HEK293T (cell line): ENCODE results near the gene RPP38.

Source experiments
- CTCF ChIA-PET: fragments of 350-600 bp; formaldehyde crosslinking; extraction: SDS; loops from one replicate; lab custom pipeline; 2021; ENCODE audit warnings: antibody characterized with exemption, inconsistent platforms; lab: Yijun Ruan, JAX
- POLR2A ChIA-PET: fragments of 350-600 bp; formaldehyde crosslinking; extraction: SDS; loops from one replicate; lab custom pipeline; 2020; ENCODE audit warnings: antibody characterized with exemption, inconsistent platforms; lab: Yijun Ruan, JAX
- DNase-seq: peaks from one replicate; pipeline ENCODE4 v3.0.0; 2012; ENCODE audit warnings: mixed read lengths; ENCODE audit errors: extremely low spot score
- ARNT ChIP-seq: fragments of 450-650 bp; IDR thresholded peaks from 2 replicates; pipeline ENCODE4 v1.6.1; 2017; ENCODE audit warnings: mild to moderate bottlenecking
- BHLHE40 ChIP-seq: fragments of 450-650 bp; IDR thresholded peaks from 2 replicates; pipeline ENCODE4 v1.6.1; 2016; ENCODE audit warnings: mild to moderate bottlenecking, moderate library complexity, borderline replicate concordance
- CTBP1 ChIP-seq: fragments of 450-650 bp; IDR thresholded peaks from 2 replicates; pipeline ENCODE4 v1.6.1; 2016; ENCODE audit warnings: borderline replicate concordance
- ELF4 ChIP-seq: fragments of 450-650 bp; IDR thresholded peaks from 2 replicates; pipeline ENCODE4 v1.6.1; 2017; ENCODE audit warnings: antibody characterized with exemption
- FOXA1 ChIP-seq: fragments of 450-650 bp; IDR thresholded peaks from 2 replicates; pipeline ENCODE4 v1.6.1; 2016; ENCODE audit warnings: mild to moderate bottlenecking
- FOXK2 ChIP-seq: fragments of 450-650 bp; IDR thresholded peaks from 2 replicates; pipeline ENCODE4 v1.6.1; 2016; ENCODE audit warnings: mild to moderate bottlenecking
- FOXM1 ChIP-seq: fragments of 450-650 bp; IDR thresholded peaks from 2 replicates; pipeline ENCODE4 v1.6.1; 2017; ENCODE audit warnings: mild to moderate bottlenecking, borderline replicate concordance
- HDGF ChIP-seq: fragments of 450-650 bp; IDR thresholded peaks from 2 replicates; pipeline ENCODE4 v1.6.1; 2017; ENCODE audit warnings: antibody characterized with exemption, borderline replicate concordance
- L3MBTL2 ChIP-seq: fragments of 450-650 bp; conservative IDR thresholded peaks from 2 replicates; pipeline ENCODE4 v1.6.1; 2016; ENCODE audit warnings: mild to moderate bottlenecking
- LEF1 ChIP-seq: fragments of 450-650 bp; IDR thresholded peaks from 2 replicates; pipeline ENCODE4 v1.6.1; 2017; ENCODE audit warnings: mild to moderate bottlenecking, borderline replicate concordance
- NFRKB ChIP-seq: fragments of 450-650 bp; IDR thresholded peaks from 2 replicates; pipeline ENCODE4 v1.6.1; 2016; ENCODE audit warnings: mild to moderate bottlenecking, moderate library complexity
- SP1 ChIP-seq: fragments of 450-650 bp; IDR thresholded peaks from 2 replicates; pipeline ENCODE4 v1.6.1; 2017
- SUZ12 ChIP-seq: fragments of 450-650 bp; IDR thresholded peaks from 2 replicates; pipeline ENCODE4 v1.6.1; 2016; ENCODE audit warnings: mild to moderate bottlenecking
- TARDBP ChIP-seq: fragments of 450-650 bp; IDR thresholded peaks from 2 replicates; pipeline ENCODE4 v1.6.1; 2016
- ZNF384 ChIP-seq: fragments of 450-650 bp; IDR thresholded peaks from 2 replicates; pipeline ENCODE4 v1.6.1; 2016
- TF ChIP-seq, protein P1 (sequence below): fragments of 450-650 bp; IDR thresholded peaks from 2 replicates; pipeline ENCODE4 v1.6.1; 2016

Gene RPP38

DNA sequence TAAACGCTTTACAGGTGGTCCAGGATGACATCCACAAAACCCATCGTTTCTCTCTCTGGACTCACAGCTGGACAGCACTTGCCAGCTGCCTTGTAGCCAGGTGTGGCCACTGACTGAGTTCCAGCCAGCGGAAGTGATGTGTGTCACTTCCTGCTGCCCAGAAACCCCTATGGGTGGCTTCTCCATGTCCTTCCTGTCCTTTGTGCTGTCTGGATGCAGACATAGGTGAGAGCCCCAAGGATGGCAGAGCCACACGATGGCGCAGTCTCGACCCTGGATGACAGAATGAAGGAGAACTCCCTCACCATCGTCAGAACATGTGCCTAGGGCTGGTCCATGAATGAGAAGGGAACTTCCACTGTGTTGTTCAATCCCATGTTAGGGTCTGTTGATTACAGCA is 49.2 kb downstream of the RPP38 start:
- POLR2A ChIA-PET: interaction anchor here (0.8 to 1.1 kb wide), 2 partner anchors 13 to 21 kb away, joined by 3 read pairs; no protein-coding TSS in a partner anchor
- no peak for TF ChIP-seq SUZ12
- TF ChIP-seq, protein P1, sequence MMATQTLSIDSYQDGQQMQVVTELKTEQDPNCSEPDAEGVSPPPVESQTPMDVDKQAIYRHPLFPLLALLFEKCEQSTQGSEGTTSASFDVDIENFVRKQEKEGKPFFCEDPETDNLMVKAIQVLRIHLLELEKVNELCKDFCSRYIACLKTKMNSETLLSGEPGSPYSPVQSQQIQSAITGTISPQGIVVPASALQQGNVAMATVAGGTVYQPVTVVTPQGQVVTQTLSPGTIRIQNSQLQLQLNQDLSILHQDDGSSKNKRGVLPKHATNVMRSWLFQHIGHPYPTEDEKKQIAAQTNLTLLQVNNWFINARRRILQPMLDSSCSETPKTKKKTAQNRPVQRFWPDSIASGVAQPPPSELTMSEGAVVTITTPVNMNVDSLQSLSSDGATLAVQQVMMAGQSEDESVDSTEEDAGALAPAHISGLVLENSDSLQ: no peak
- no peak for TF ChIP-seq ZNF384
- TF ChIP-seq BHLHE40: no peak
- no peak for TF ChIP-seq NFRKB
- TF ChIP-seq ARNT: no peak
- TF ChIP-seq FOXM1: no peak
- TF ChIP-seq FOXK2: no peak
- no peak for TF ChIP-seq ELF4
- TF ChIP-seq L3MBTL2: no peak
- DNase-seq: no peak
- CTCF ChIA-PET: interaction anchor here (1.1 kb wide), 1 partner anchor 233 kb away, joined by 6 read pairs; no protein-coding TSS in a partner anchor

DNA sequence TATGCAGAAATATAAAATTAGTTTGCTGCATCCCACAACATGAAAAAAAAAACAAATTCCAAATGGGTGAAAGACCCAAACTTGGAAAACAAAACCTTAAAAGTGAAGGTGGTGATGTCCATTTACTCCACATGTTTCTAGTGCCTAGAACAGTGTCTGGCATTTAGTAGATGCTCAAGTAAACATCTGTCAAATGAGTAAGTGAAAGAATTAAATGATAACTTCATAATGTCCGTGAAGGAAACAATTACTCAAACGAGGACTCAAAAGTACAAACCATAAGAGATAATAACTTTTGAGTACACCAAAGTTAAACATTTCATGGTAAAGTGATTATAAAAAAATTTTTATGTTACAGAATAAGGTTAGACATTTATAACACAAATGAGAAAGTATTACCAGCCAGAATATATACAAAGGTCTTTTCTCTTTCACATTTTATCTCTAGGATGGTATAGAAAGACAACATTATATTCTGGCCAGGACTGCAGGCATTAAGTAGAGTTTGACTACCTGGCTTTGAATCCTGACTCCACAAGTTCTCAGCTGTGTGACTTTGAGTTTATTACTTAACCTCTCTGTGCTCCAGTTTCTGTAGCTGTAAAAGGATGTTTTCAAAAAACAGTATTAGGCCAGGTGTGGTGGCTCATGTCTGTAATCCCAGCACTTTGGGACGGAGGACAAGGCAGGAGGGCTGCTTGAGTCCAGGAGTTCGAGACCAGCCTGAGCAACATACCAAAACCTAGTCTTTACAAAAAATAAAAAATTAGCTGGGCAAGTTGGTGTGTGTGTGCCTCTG is 50.6 kb downstream of the RPP38 start:
- DNase-seq: no peak
- ChIA-PET POLR2A (no interaction called here), CTCF (interaction anchor here (0.6 to 1.1 kb wide), 2 partner anchors 232 to 238 kb away, joined by 3 to 6 read pairs; no protein-coding TSS in a partner anchor)
- no peak for TF ChIP-seq NFRKB
- TF ChIP-seq LEF1: no peak
- TF ChIP-seq SUZ12: no peak

DNA sequence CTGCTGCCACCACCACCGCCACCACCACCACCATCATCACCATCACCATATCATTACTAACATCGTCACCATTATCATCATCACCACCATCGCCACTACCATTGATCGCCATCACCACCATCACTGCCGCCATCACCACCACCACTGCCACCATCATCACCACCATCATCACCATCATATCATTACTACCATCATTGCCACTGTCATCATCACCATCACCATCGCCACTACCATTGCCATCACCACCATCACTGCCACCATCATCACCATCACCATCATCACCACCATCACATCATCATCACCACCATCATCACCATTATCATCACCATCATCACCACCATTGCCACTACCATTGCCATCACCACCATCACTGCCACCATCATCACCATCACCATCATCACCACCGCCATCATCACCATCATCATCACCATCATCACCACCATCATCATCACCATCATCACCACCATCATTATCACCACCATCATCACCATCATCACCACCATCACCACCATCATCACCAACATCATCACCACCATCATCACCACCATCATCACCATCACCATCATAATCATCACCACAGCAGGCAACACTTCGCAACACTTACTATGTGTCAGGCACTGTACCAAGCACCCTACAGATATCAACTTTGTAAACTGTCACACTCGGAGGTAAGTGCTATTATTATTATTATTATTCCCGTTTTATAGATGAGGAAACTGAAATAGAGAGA is 52.1 kb downstream of the RPP38 start:
- POLR2A ChIA-PET: no interaction called here
- DNase-seq: no peak
- CTCF ChIA-PET: no interaction called here
- TF ChIP-seq SUZ12: no peak
- no peak for TF ChIP-seq FOXA1
- no peak for TF ChIP-seq LEF1
- TF ChIP-seq CTBP1: no peak
- TF ChIP-seq NFRKB: no peak
- no peak for TF ChIP-seq FOXK2

DNA sequence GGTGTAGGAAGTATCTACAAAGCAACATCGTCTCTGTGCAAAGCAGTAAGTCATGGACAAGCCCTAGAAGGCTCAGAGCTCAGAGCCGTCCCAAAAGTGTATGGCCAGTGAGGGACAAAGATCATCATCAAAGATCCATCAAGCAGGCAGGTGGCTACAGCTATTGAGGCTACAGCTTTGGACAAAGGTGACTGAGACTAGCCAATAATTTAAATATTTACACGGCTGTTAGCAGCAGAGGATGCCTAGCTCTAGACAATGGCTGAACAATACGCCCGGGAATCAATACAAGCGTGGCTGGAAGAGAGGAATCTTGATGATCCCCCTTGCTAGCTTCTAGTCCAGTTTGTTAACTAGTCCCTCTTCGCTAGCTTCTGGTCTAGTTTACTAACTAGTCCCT is 53.4 kb downstream of the RPP38 start:
- CTCF ChIA-PET: interaction anchor here (0.8 kb wide), 1 partner anchor 17 kb away, joined by 3 read pairs; no protein-coding TSS in a partner anchor
- TF ChIP-seq FOXM1 (no peak), SUZ12 (no peak), FOXK2 (no peak), SP1 (no peak), CTBP1 (no peak)
- DNase-seq: no peak
- POLR2A ChIA-PET: no interaction called here

DNA sequence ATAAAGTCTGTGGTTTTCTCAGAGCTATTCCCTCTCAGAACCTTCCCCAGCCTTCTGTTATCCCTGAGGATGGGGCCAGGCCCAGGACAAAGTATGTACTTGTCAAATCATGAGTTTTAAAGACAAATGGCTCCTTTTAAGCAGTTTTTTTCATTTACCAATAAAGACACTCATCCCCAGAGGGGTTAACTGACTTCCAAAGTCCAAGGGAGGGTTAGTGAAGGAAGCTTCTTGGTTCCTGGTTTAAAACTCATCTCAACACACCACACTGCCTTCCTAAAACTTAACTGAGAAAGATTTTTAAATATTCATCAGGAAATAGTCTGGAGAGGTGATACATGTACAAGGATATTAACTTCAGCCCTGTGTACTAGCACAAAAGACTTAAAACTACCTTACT is 55.4 kb downstream of the RPP38 start:
- ChIA-PET POLR2A (interaction anchor here (0.9 kb wide), 1 partner anchor 17 kb away, joined by 3 read pairs; the partner anchor contains the start of gene NMT2), CTCF (interaction anchor here (0.6 kb wide), 2 partner anchors 12 to 590 kb away, joined by 3 to 5 read pairs; no protein-coding TSS in a partner anchor)
- TF ChIP-seq NFRKB (no peak), ELF4 (no peak), ZNF384 (no peak), LEF1 (no peak), FOXM1 (no peak), ARNT (no peak), SUZ12 (no peak), SP1 (no peak), CTBP1 (no peak), HDGF (no peak), TARDBP (no peak), BHLHE40 (no peak), L3MBTL2 (no peak), FOXA1 (no peak), FOXK2 (no peak)
- TF ChIP-seq, protein P1: no peak
- DNase-seq: no peak
